Muscle layer of duodenum (tissue), 2 donors: Measurements from ENCODE around the gene IFITM5.

Experiments
- H3K27ac ChIP-seq: one replicate; pipeline ENCODE4 v1.7.0; 2013; ENCODE audit warnings: mild to moderate bottlenecking, low read length
- H3K27me3 ChIP-seq: one replicate; pipeline ENCODE4 v1.7.0; 2013; ENCODE audit warnings: low read depth, mild to moderate bottlenecking, control low read depth, low read length
- H3K36me3 ChIP-seq, 2 donors: one replicate each; pipeline ENCODE4 v1.7.0; 2013; ENCODE audit warnings: low read length in 2 of 2, control low read depth in 1 of 2, mild to moderate bottlenecking in 1 of 2; ENCODE audit not compliant: insufficient read depth in 2 of 2, control insufficient read depth in 1 of 2
- H3K4me1 ChIP-seq, 2 donors: one replicate each; pipeline ENCODE4 v1.7.0; 2013; ENCODE audit warnings: low read length in 2 of 2, mild to moderate bottlenecking in 2 of 2, control low read depth in 1 of 2, moderate library complexity in 1 of 2; ENCODE audit not compliant: insufficient read depth in 2 of 2, control insufficient read depth in 1 of 2
- H3K4me3 ChIP-seq, 2 donors: one replicate each; pipeline ENCODE4 v1.7.0; 2013; ENCODE audit warnings: low read length in 2 of 2, low read depth in 1 of 2, mild to moderate bottlenecking in 1 of 2
- H3K9me3 ChIP-seq, 2 donors: one replicate each; pipeline ENCODE4 v1.7.0; 2013; ENCODE audit warnings: low read length in 2 of 2, control low read depth in 1 of 2, mild to moderate bottlenecking in 1 of 2; ENCODE audit not compliant: control insufficient read depth in 1 of 2
- donor health status: healthy.

IFITM5 gene

GRCh38 chr11:297051-297585 lies 2.2 kb downstream of the IFITM5 start:
- no peaks in the 10 kb centered on the region for H3K9me3 ChIP-seq
- no peak overlapping the region for H3K4me3 ChIP-seq
- peaks cover 0 to 10% of the 10 kb centered on the region in 2 donors for H3K36me3 ChIP-seq
- H3K27me3 ChIP-seq = no peaks in the 10 kb centered on the region
- no peaks in the 10 kb centered on the region for H3K4me1 ChIP-seq
- H3K27ac ChIP-seq = no peak overlapping the region

GRCh38 chr11:296171-297050 lies 2.9 kb downstream of the IFITM5 start:
- H3K9me3 ChIP-seq = no peaks in the 10 kb centered on the region
- no peak overlapping the region for H3K27ac ChIP-seq
- H3K4me3 ChIP-seq = no peak overlapping the region
- no peaks in the 10 kb centered on the region for H3K27me3 ChIP-seq
- peaks cover 0 to 10% of the 10 kb centered on the region in 2 donors for H3K36me3 ChIP-seq
- no peaks in the 10 kb centered on the region for H3K4me1 ChIP-seq

- Histone ChIP-seq H3K4me3 (no peak overlapping the region), H3K9me3 (no peaks in the 10 kb centered on the region), H3K27ac (no peak overlapping the region), H3K27me3 (no peaks in the 10 kb centered on the region), H3K4me1 (no peaks in the 10 kb centered on the region), H3K36me3 (peaks cover 0 to 10% of the 10 kb centered on the region in 2 donors)
Measured at GRCh38 chr11:295351-296170, 3.8 kb downstream of the IFITM5 start.

GRCh38 chr11:294780-295179 lies 4.5 kb downstream of the IFITM5 start:
- Histone ChIP-seq H3K4me1 (peaks cover 0 to under 1% of the 10 kb centered on the region in 2 donors), H3K36me3 (peaks cover 0 to 10% of the 10 kb centered on the region in 2 donors), H3K27ac (no peak overlapping the region)

GRCh38 chr11:293852-294661 lies 5.3 kb downstream of the IFITM5 start:
- H3K27ac ChIP-seq = no peak overlapping the region
- H3K4me3 ChIP-seq = no peak overlapping the region
- H3K36me3 ChIP-seq = peaks cover 0 to 10% of the 10 kb centered on the region in 2 donors
- H3K27me3 ChIP-seq = no peaks in the 10 kb centered on the region
- peaks cover 0 to 5% of the 10 kb centered on the region in 2 donors for H3K4me1 ChIP-seq
- no peaks in the 10 kb centered on the region for H3K9me3 ChIP-seq

More at GRCh38 chr11:294780-295179, 4.5 kb downstream of the IFITM5 start:
- H3K4me3 ChIP-seq = no peak overlapping the region
- no peaks in the 10 kb centered on the region for H3K9me3 ChIP-seq
- no peaks in the 10 kb centered on the region for H3K27me3 ChIP-seq

GRCh38 chr11:293271-293851 lies 6.0 kb downstream of the IFITM5 start:
- no peak overlapping the region for H3K4me3 ChIP-seq
- no peak overlapping the region for H3K27ac ChIP-seq
- peaks cover 0 to 6% of the 10 kb centered on the region in 2 donors for H3K4me1 ChIP-seq
- no peaks in the 10 kb centered on the region for H3K9me3 ChIP-seq
- H3K27me3 ChIP-seq = no peaks in the 10 kb centered on the region
- peaks cover 0 to 10% of the 10 kb centered on the region in 2 donors for H3K36me3 ChIP-seq

- Histone ChIP-seq H3K4me3 (no peak overlapping the region), H3K27ac (no peak overlapping the region), H3K36me3 (peaks cover 0 to 10% of the 10 kb centered on the region in 2 donors), H3K4me1 (peaks cover 0 to 13% of the 10 kb centered on the region in 2 donors), H3K9me3 (no peaks in the 10 kb centered on the region), H3K27me3 (no peaks in the 10 kb centered on the region)
Measured at GRCh38 chr11:292211-293121, 6.9 kb downstream of the IFITM5 start.

- no peak overlapping the region for H3K4me3 ChIP-seq
- H3K9me3 ChIP-seq = no peaks in the 10 kb centered on the region
- H3K4me1 ChIP-seq = peaks cover 0 to 13% of the 10 kb centered on the region in 2 donors
- H3K27me3 ChIP-seq = no peaks in the 10 kb centered on the region
- no peak overlapping the region for H3K27ac ChIP-seq
- peaks cover 0 to 10% of the 10 kb centered on the region in 2 donors for H3K36me3 ChIP-seq
Measured at GRCh38 chr11:291281-292210, 7.8 kb downstream of the IFITM5 start.

GRCh38 chr11:290621-291231 lies 8.6 kb downstream of the IFITM5 start:
- Histone ChIP-seq H3K36me3 (peaks cover 0 to 10% of the 10 kb centered on the region in 2 donors), H3K4me1 (peaks cover 0 to 13% of the 10 kb centered on the region in 2 donors), H3K27me3 (no peaks in the 10 kb centered on the region), H3K4me3 (no peak overlapping the region), H3K27ac (no peak overlapping the region), H3K9me3 (no peaks in the 10 kb centered on the region)
